GM12891 (cell line): Measurements from ENCODE around the gene EXOC6.
"Not testable (repeated sequence)": the region's sequence is repeated elsewhere in the genome, so short reads cannot be mapped to it uniquely, and the experiment has no call there.

Experiments
- DNase-seq: peaks from one replicate; pipeline ENCODE4 v3.0.0; 2011; ENCODE audit warnings: low spot score; ENCODE audit not compliant: insufficient read length
- FAIRE-seq: peaks from 2 replicates; lab custom pipeline; 2011; peaks lifted over from hg19 to GRCh38; lab: Jason Lieb, UNC
- PAX5 ChIP-seq: IDR thresholded peaks from 2 replicates; pipeline ENCODE4 v1.6.1; 2011; ENCODE audit warnings: low read length, moderate library complexity, mild to moderate bottlenecking; ENCODE audit not compliant: insufficient read depth, severe bottlenecking
- POLR2A ChIP-seq: IDR thresholded peaks from 2 replicates; pipeline ENCODE4 v1.6.1; 2011; ENCODE audit warnings: low read depth, low read length, control low read depth
- POLR2AphosphoS5 ChIP-seq: IDR thresholded peaks from 2 replicates; pipeline ENCODE4 v1.6.1; 2011; ENCODE audit warnings: low read depth, low read length, control low read depth
- POU2F2 ChIP-seq: IDR thresholded peaks from 2 replicates; pipeline ENCODE4 v1.6.1; 2011; ENCODE audit warnings: low read depth, mild to moderate bottlenecking, control low read depth, low read length, moderate library complexity
- SPI1 ChIP-seq: IDR thresholded peaks from 2 replicates; pipeline ENCODE4 v1.6.1; 2011; ENCODE audit warnings: low read depth, low read length, control low read depth
- TAF1 ChIP-seq: IDR thresholded peaks from 2 replicates; pipeline ENCODE4 v1.6.1; 2011; ENCODE audit warnings: low read depth, low read length, control low read depth

Gene EXOC6

GRCh38 chr10:93099670-93100069 lies 251.3 kb downstream of the EXOC6 start:
- DNase-seq (no peak), FAIRE-seq (no peak)
- TF ChIP-seq PAX5 (no peak), POLR2AphosphoS5 (no peak), POU2F2 (no peak), POLR2A (no peak), SPI1 (no peak), TAF1 (no peak)

- not testable (repeated sequence) for FAIRE-seq, DNase-seq
Measured at GRCh38 chr10:93101148-93101547, 252.8 kb downstream of the EXOC6 start.

GRCh38 chr10:93103953-93104352 lies 255.6 kb downstream of the EXOC6 start:
- FAIRE-seq (no peak), DNase-seq (no peak)
- TF ChIP-seq SPI1 (no peak), POLR2AphosphoS5 (no peak), POU2F2 (no peak), PAX5 (no peak), POLR2A (no peak), TAF1 (no peak)

- no peak for DNase-seq
- no peak for FAIRE-seq
Measured at GRCh38 chr10:93106631-93107072, 258.3 kb downstream of the EXOC6 start.

More at GRCh38 chr10:93106631-93107072, 258.3 kb downstream of the EXOC6 start:
- TF ChIP-seq POLR2A (no peak), PAX5 (no peak), TAF1 (no peak), POLR2AphosphoS5 (no peak), SPI1 (no peak), POU2F2 (no peak)
